B cell (primary cell): ENCODE data around the gene CPLX1.

Experiments
- EZH2 ChIP-seq: IDR thresholded peaks from 2 replicates; pipeline ENCODE4 v1.6.1; 2012; ENCODE audit warnings: borderline replicate concordance, low read depth, mild to moderate bottlenecking, moderate library complexity, low read length; ENCODE audit not compliant: insufficient read depth, poor library complexity, severe bottlenecking
- TF ChIP-seq, protein P1 (sequence below): fragments of 200-600 bp; IDR thresholded peaks from one replicate; pipeline ENCODE4 v1.8.0; 2022; ENCODE audit warnings: antibody characterized with exemption, mild to moderate bottlenecking

DNA sequence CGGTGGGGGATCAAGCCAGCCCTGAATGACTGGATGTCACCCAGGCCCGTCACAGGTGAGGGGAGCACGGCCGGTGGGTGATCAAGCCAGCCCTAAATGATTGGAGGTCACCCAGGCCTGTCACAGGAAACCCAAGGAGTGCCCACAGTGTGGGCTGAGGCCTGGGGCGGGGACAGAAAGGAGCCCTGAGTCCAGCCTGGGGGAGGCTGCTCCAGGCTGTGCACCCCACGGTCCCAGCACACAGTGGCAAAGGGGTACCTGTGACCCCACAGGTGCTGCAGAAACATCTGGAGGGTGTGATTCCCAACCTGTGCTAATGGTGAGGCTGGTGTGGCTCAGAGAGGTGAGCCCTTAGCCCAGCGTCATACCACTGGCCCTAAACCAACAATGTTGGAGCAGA, 6.2 kb upstream of the CPLX1 start:
- TF ChIP-seq, protein P1, sequence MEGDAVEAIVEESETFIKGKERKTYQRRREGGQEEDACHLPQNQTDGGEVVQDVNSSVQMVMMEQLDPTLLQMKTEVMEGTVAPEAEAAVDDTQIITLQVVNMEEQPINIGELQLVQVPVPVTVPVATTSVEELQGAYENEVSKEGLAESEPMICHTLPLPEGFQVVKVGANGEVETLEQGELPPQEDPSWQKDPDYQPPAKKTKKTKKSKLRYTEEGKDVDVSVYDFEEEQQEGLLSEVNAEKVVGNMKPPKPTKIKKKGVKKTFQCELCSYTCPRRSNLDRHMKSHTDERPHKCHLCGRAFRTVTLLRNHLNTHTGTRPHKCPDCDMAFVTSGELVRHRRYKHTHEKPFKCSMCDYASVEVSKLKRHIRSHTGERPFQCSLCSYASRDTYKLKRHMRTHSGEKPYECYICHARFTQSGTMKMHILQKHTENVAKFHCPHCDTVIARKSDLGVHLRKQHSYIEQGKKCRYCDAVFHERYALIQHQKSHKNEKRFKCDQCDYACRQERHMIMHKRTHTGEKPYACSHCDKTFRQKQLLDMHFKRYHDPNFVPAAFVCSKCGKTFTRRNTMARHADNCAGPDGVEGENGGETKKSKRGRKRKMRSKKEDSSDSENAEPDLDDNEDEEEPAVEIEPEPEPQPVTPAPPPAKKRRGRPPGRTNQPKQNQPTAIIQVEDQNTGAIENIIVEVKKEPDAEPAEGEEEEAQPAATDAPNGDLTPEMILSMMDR = no peak
- no peak for TF ChIP-seq EZH2
